ENCODE data around the gene MYOCD. TPM values are rescaled to one million over a fixed set of nuclear protein-coding genes. Genes with fewer than 3 reads are reported as not detected.

MYOCD gene
- total RNA-seq, 1 experiment from 2014 or later = not detected

- no peaks in the 10 kb centered on the region for H3K36me3 Mint-ChIP-seq (ENCODE audit: insufficient read depth, unreplicated experiment)
- intact Hi-C loops (cut with micrococcal nuclease) = no loop called here
- no peak for DNase-seq (ENCODE audit: unreplicated experiment)
- no peaks in the 10 kb centered on the region for H3K4me1 Mint-ChIP-seq (ENCODE audit: insufficient read depth, unreplicated experiment)
- H3K27me3 Mint-ChIP-seq (ENCODE audit: insufficient read depth, unreplicated experiment) = peaks cover 32% of the 10 kb centered on the region
- no peaks in the 10 kb centered on the region for H3K9me3 Mint-ChIP-seq (ENCODE audit: unreplicated experiment)
- no TSS peak for BruUV-seq (replicated peaks)
- no peak overlapping the region for H3K27ac Mint-ChIP-seq (ENCODE audit: low read depth, unreplicated experiment)
- no peak for TF ChIP-seq CTCF (IDR thresholded peaks at IDR 0.05; ENCODE audit: unreplicated experiment)
- H3K4me3 Mint-ChIP-seq (ENCODE audit: unreplicated experiment) = no peak overlapping the region
- POLR2A ChIA-PET = no interaction called here
- CTCF ChIA-PET = no interaction called here
Observed at GRCh38 chr17:12712941-12713340, 47.3 kb downstream of the MYOCD start.

- POLR2A ChIA-PET = no interaction called here
- H3K27me3 Mint-ChIP-seq (ENCODE audit: insufficient read depth, unreplicated experiment) = peaks cover 8% of the 10 kb centered on the region
- TF ChIP-seq CTCF (IDR thresholded peaks at IDR 0.05; ENCODE audit: unreplicated experiment) = no peak
Observed at GRCh38 chr17:12719948-12720347, 54.3 kb downstream of the MYOCD start.

GRCh38 chr17:12721581-12721980, 55.9 kb downstream of the MYOCD start:
- POLR2A ChIA-PET = no interaction called here
- intact Hi-C loops (cut with micrococcal nuclease) = no loop called here

More at GRCh38 chr17:12719948-12720347, 54.3 kb downstream of the MYOCD start:
- BruUV-seq (replicated peaks) = no TSS peak
- no peak overlapping the region for H3K4me3 Mint-ChIP-seq (ENCODE audit: unreplicated experiment)
- H3K9me3 Mint-ChIP-seq (ENCODE audit: unreplicated experiment) = no peaks in the 10 kb centered on the region
- intact Hi-C loops (cut with micrococcal nuclease) = no loop called here
- CTCF ChIA-PET = interaction anchor here (0.6 kb wide), 2 partner anchors 442 to 467 kb away, joined by 4 read pairs; no protein-coding TSS in a partner anchor
- DNase-seq (ENCODE audit: unreplicated experiment) = no peak
- H3K36me3 Mint-ChIP-seq (ENCODE audit: insufficient read depth, unreplicated experiment) = no peaks in the 10 kb centered on the region
- no peak overlapping the region for H3K27ac Mint-ChIP-seq (ENCODE audit: low read depth, unreplicated experiment)
- no peaks in the 10 kb centered on the region for H3K4me1 Mint-ChIP-seq (ENCODE audit: insufficient read depth, unreplicated experiment)

GRCh38 chr17:12722282-12722681, 56.6 kb downstream of the MYOCD start:
- no peaks in the 10 kb centered on the region for H3K27me3 Mint-ChIP-seq (ENCODE audit: insufficient read depth, unreplicated experiment)
- intact Hi-C loops (cut with micrococcal nuclease) = no loop called here
- POLR2A ChIA-PET = interaction anchor here (0.5 kb wide), 1 partner anchor 1290 kb away, joined by 4 read pairs; no protein-coding TSS in a partner anchor
- no peak overlapping the region for H3K27ac Mint-ChIP-seq (ENCODE audit: low read depth, unreplicated experiment)
- BruUV-seq (replicated peaks) = no TSS peak
- no peaks in the 10 kb centered on the region for H3K9me3 Mint-ChIP-seq (ENCODE audit: unreplicated experiment)
- CTCF ChIA-PET = interaction anchor here (0.9 to 1.1 kb wide), 2 partner anchors 19 to 176 kb away, joined by 3 read pairs; no protein-coding TSS in a partner anchor
- H3K4me3 Mint-ChIP-seq (ENCODE audit: unreplicated experiment) = no peak overlapping the region
- H3K36me3 Mint-ChIP-seq (ENCODE audit: insufficient read depth, unreplicated experiment) = no peaks in the 10 kb centered on the region
- no peak for DNase-seq (ENCODE audit: unreplicated experiment)
- no peaks in the 10 kb centered on the region for H3K4me1 Mint-ChIP-seq (ENCODE audit: insufficient read depth, unreplicated experiment)
- TF ChIP-seq CTCF (IDR thresholded peaks at IDR 0.05; ENCODE audit: unreplicated experiment) = no peak

More at GRCh38 chr17:12721581-12721980, 55.9 kb downstream of the MYOCD start:
- CTCF ChIA-PET = no interaction called here
- Mint-ChIP-seq H3K4me1 (ENCODE audit: insufficient read depth, unreplicated experiment) (no peaks in the 10 kb centered on the region), H3K27me3 (ENCODE audit: insufficient read depth, unreplicated experiment) (no peaks in the 10 kb centered on the region), H3K36me3 (ENCODE audit: insufficient read depth, unreplicated experiment) (no peaks in the 10 kb centered on the region), H3K27ac (ENCODE audit: low read depth, unreplicated experiment) (no peak overlapping the region), H3K9me3 (ENCODE audit: unreplicated experiment) (no peaks in the 10 kb centered on the region), H3K4me3 (ENCODE audit: unreplicated experiment) (no peak overlapping the region)
- DNase-seq (ENCODE audit: unreplicated experiment) = no peak
- no peak for TF ChIP-seq CTCF (IDR thresholded peaks at IDR 0.05; ENCODE audit: unreplicated experiment)
- no TSS peak for BruUV-seq (replicated peaks)
